Glomerular visceral epithelial cell (primary cell): ENCODE data around the gene CABS1.

Experiments
- DNase-seq: peaks from one replicate; pipeline ENCODE4 v3.0.0-alpha.2; 2016; ENCODE audit errors: extremely low spot score

Gene CABS1

DNA sequence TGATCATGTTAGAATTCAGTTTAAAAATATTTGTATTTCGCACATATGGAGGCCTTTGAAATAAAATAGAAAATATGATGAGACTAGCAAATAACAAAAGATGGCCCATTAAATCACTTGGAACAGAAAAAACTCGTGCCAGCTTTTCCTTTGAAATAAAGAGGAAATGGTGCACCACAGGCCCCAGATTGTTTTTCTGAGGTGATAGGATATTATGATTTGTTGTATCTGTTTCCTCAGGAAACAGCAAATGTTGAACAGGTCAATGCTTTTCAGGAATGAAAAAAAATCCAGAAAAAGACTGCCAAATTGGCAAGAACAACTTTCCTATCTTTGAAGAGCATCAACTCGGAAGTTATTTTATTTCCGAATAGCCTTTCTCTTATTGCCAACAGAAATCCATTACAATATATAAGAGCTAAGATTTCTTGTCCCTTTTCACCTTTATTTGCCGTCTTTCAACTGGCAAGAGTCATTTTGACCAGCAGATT, 48.0 kb downstream of the CABS1 start, which contains the start of gene SMR3B:
Gene SMR3B (plus strand): TSS at position 441 of the 491 bp plus-strand sequence. CDS start 1,380 bp downstream, outside the sequence.
- DNase-seq: no peak
